Measurements from ENCODE around the gene TIMM10B. TPM values are rescaled to one million over a fixed set of nuclear protein-coding genes. Genes with fewer than 3 reads are reported as not detected.

TIMM10B gene
- total RNA-seq, 1 experiment from 2014 or later: 63.8 TPM

DNA sequence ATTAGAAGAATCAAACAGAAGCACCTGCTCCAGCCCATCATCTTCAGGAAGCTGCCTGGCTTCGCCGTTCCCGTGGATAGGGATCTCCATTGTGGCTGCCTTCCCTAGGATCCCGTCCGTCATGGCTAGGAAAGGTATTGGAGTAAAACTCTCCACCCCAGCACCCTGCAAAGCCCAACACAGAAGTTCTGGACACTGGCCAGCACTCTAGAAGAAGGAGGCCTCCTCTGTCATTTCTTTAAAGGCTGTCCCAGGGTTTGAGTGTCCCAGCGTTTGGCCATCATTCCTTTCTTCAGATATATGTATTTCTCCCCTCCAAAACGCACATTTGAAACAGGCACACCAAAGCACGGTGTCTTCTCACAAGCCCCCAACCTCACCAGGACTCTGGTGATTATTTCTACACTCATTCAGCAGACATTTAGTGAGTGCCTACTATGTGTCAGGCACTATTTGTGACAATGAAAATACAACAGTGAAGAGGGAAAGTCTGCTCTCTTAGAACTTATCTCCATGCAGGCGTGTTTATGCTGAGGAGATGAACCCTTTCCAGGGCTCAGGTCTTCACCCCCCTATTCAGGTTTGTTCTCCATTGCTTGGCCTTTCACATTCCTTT lies 894 bp upstream of the TIMM10B start:
- no peak for ATAC-seq
- CTCF ChIA-PET: no interaction called here

DNA sequence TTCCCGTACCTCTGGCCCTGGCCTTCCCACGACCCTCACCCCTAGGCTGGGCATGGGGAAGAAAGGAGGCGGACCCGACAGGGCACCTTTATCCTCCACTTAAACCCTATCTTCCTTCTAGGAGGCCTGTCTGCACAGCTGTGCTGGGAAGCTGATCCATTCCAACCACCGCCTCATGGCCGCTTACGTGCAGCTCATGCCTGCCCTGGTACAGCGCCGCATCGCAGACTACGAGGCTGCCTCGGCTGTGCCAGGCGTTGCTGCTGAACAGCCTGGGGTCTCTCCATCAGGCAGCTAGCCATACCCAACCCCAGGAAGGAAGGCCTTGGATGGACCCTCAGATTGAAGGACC lies 599 bp downstream of the TIMM10B start:
- intact Hi-C loops (cut with micrococcal nuclease; ENCODE audit: unreplicated experiment): no loop called here
- peak overlapping the region; percentile 92 for H3K27ac ChIP-seq (ENCODE audit: low read length)
- H3K36me3 ChIP-seq (ENCODE audit: control insufficient read depth, insufficient read depth, low read length): peaks cover 30% of the 10 kb centered on the region
- H3K27me3 ChIP-seq (ENCODE audit: control insufficient read depth, insufficient read depth, low read length): no peaks in the 10 kb centered on the region
- ATAC-seq (peak; percentile 16), DNase-seq (ENCODE audit: low read depth, low spot score) (no peak)
- ChIA-PET POLR2A (interaction anchor here (0.9 to 1.3 kb wide), 3 partner anchors 16 to 446 kb away, joined by 3 to 4 read pairs (median 3); partner anchors contain the start of gene DNHD1), CTCF (interaction anchor here (0.6 to 0.7 kb wide), 2 partner anchors 63 to 103 kb away, joined by 3 read pairs; partner anchors contain the start of gene APBB1)
- TF ChIP-seq POLR2AphosphoS5 (IDR thresholded peaks at IDR 0.05; ENCODE audit: low read depth, low read length): no peak
- TF ChIP-seq, protein P1, sequence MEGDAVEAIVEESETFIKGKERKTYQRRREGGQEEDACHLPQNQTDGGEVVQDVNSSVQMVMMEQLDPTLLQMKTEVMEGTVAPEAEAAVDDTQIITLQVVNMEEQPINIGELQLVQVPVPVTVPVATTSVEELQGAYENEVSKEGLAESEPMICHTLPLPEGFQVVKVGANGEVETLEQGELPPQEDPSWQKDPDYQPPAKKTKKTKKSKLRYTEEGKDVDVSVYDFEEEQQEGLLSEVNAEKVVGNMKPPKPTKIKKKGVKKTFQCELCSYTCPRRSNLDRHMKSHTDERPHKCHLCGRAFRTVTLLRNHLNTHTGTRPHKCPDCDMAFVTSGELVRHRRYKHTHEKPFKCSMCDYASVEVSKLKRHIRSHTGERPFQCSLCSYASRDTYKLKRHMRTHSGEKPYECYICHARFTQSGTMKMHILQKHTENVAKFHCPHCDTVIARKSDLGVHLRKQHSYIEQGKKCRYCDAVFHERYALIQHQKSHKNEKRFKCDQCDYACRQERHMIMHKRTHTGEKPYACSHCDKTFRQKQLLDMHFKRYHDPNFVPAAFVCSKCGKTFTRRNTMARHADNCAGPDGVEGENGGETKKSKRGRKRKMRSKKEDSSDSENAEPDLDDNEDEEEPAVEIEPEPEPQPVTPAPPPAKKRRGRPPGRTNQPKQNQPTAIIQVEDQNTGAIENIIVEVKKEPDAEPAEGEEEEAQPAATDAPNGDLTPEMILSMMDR (IDR thresholded peaks at IDR 0.05): no peak
- TF ChIP-seq SIN3A (IDR thresholded peaks at IDR 0.05; ENCODE audit: borderline replicate concordance, insufficient read depth, low read depth, low read length): no peak
- no peak for TF ChIP-seq TCF7L2 (IDR thresholded peaks at IDR 0.05; ENCODE audit: low read depth, low read length)
- TF ChIP-seq, protein P2, sequence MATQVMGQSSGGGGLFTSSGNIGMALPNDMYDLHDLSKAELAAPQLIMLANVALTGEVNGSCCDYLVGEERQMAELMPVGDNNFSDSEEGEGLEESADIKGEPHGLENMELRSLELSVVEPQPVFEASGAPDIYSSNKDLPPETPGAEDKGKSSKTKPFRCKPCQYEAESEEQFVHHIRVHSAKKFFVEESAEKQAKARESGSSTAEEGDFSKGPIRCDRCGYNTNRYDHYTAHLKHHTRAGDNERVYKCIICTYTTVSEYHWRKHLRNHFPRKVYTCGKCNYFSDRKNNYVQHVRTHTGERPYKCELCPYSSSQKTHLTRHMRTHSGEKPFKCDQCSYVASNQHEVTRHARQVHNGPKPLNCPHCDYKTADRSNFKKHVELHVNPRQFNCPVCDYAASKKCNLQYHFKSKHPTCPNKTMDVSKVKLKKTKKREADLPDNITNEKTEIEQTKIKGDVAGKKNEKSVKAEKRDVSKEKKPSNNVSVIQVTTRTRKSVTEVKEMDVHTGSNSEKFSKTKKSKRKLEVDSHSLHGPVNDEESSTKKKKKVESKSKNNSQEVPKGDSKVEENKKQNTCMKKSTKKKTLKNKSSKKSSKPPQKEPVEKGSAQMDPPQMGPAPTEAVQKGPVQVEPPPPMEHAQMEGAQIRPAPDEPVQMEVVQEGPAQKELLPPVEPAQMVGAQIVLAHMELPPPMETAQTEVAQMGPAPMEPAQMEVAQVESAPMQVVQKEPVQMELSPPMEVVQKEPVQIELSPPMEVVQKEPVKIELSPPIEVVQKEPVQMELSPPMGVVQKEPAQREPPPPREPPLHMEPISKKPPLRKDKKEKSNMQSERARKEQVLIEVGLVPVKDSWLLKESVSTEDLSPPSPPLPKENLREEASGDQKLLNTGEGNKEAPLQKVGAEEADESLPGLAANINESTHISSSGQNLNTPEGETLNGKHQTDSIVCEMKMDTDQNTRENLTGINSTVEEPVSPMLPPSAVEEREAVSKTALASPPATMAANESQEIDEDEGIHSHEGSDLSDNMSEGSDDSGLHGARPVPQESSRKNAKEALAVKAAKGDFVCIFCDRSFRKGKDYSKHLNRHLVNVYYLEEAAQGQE (IDR thresholded peaks at IDR 0.05; ENCODE audit: insufficient read depth in 1 of 2, low read depth in 2 of 2, low read length in 1 of 2): no peak
- H3K4me3 ChIP-seq (ENCODE audit: low read depth in 2 of 2, low read length in 2 of 2): peak overlapping the region; percentile 76 to 98
- in situ Hi-C loops (cut with HindIII; ENCODE audit: low pct_unique_long_range_greater_than_20kb, low sequenced_read_pairs): no loop called here
- H3K4me1 ChIP-seq (ENCODE audit: control insufficient read depth, insufficient read depth, low read length): peaks cover 20% of the 10 kb centered on the region
- no peaks in the 10 kb centered on the region for H3K9me3 ChIP-seq (ENCODE audit: control insufficient read depth, insufficient read depth, low read depth, low read length)
- no TSS peak for BruUV-seq (replicated peaks)

More for the DNA sequence above, 894 bp upstream of the TIMM10B start:
- H3K9me3 ChIP-seq (ENCODE audit: control insufficient read depth, insufficient read depth, low read depth, low read length): no peaks in the 10 kb centered on the region
- DNase-seq (ENCODE audit: low read depth, low spot score): no peak
- TSS peak; percentile 82 for BruUV-seq (replicated peaks)
- peak overlapping the region; percentile 92 for H3K27ac ChIP-seq (ENCODE audit: low read length)
- peak overlapping the region; percentile 76 to 98 for H3K4me3 ChIP-seq (ENCODE audit: low read depth in 2 of 2, low read length in 2 of 2)
- in situ Hi-C loops (cut with HindIII; ENCODE audit: low pct_unique_long_range_greater_than_20kb, low sequenced_read_pairs) (no loop called here), intact Hi-C loops (cut with micrococcal nuclease; ENCODE audit: unreplicated experiment) (no loop called here)
- POLR2A ChIA-PET: no interaction called here
- peaks cover 24% of the 10 kb centered on the region for H3K4me1 ChIP-seq (ENCODE audit: control insufficient read depth, insufficient read depth, low read length)
- peaks cover 18% of the 10 kb centered on the region for H3K36me3 ChIP-seq (ENCODE audit: control insufficient read depth, insufficient read depth, low read length)
- no peaks in the 10 kb centered on the region for H3K27me3 ChIP-seq (ENCODE audit: control insufficient read depth, insufficient read depth, low read length)
- TF ChIP-seq, protein P1 (IDR thresholded peaks at IDR 0.05): no peak
- TF ChIP-seq TCF7L2 (IDR thresholded peaks at IDR 0.05; ENCODE audit: low read depth, low read length): no peak
- TF ChIP-seq SIN3A (IDR thresholded peaks at IDR 0.05; ENCODE audit: borderline replicate concordance, insufficient read depth, low read depth, low read length): no peak
- TF ChIP-seq POLR2AphosphoS5 (IDR thresholded peaks at IDR 0.05; ENCODE audit: low read depth, low read length): no peak
- TF ChIP-seq, protein P2 (IDR thresholded peaks at IDR 0.05; ENCODE audit: insufficient read depth in 1 of 2, low read depth in 2 of 2, low read length in 1 of 2): no peak
